Gastroesophageal sphincter (tissue), 4 donors: ENCODE results near the gene MCC. TPM values are rescaled to one million over a fixed set of nuclear protein-coding genes. Genes with fewer than 3 reads are reported as not detected.
"Not testable (repeated sequence)": the region's sequence is repeated elsewhere in the genome, so short reads cannot be mapped to it uniquely, and the experiment has no call there.

Experiments
- ATAC-seq: fragments of 150-250 bp; one replicate; pipeline ENCODE4 v1.9.1; 2016; ENCODE audit warnings: mild to moderate bottlenecking, moderate library complexity
- H3K27ac ChIP-seq, 4 donors: fragments of 200-600 bp; sonication (generic) in 3 of 4; 1 replicate in 3 of 4; 2 replicates in 1 of 4; pipeline ENCODE4 v1.5.1; 2016 to 2019
- H3K27me3 ChIP-seq: fragments of 200-600 bp; sonication (generic); one replicate; pipeline ENCODE4 v1.5.1; 2019
- H3K36me3 ChIP-seq, 2 donors: fragments of 200-600 bp; sonication (generic); one replicate each; pipeline ENCODE4 v1.5.1; 2019; ENCODE audit warnings: control low read depth in 1 of 2
- H3K4me1 ChIP-seq, 3 donors: fragments of 200-600 bp; sonication (generic); 1 replicate in 2 of 3; 2 replicates in 1 of 3; pipeline ENCODE4 v1.5.1; 2016 to 2019; ENCODE audit warnings: control low read depth in 2 of 3
- H3K4me3 ChIP-seq, 2 donors: fragments of 200-600 bp; sonication (generic); one replicate each; pipeline ENCODE4 v1.5.1; 2019; ENCODE audit warnings: mild to moderate bottlenecking in 1 of 2, moderate library complexity in 1 of 2
- H3K9me3 ChIP-seq, 3 donors: fragments of 200-600 bp; sonication (generic); one replicate each; pipeline ENCODE4 v1.5.1; 2017 to 2019; ENCODE audit warnings: control low read depth in 2 of 3
- EP300 ChIP-seq: sonication (generic); formaldehyde crosslinking; IDR thresholded peaks from one replicate; pipeline ENCODE4 v1.6.1; 2017; ENCODE audit warnings: antibody characterized with exemption, mild to moderate bottlenecking
- POLR2A ChIP-seq, 2 donors: fragments of 450-650 bp; IDR thresholded peaks; one replicate each; pipeline ENCODE4 v1.6.1; 2017; ENCODE audit warnings: antibody characterized with exemption in 2 of 2, mild to moderate bottlenecking in 2 of 2, moderate library complexity in 1 of 2
- POLR2AphosphoS5 ChIP-seq: sonication (generic); formaldehyde crosslinking; IDR thresholded peaks from one replicate; pipeline ENCODE4 v1.6.1; 2017; ENCODE audit warnings: antibody characterized with exemption
- WGBS, 2 donors: methylation state at CpG; one replicate each; pipeline ENCODE4 v1.1.5; 2018; ENCODE audit warnings: low coverage in 1 of 2; 5-methylcytosine and 5-hydroxymethylcytosine counted together
- total RNA-seq, 4 donors: library from RNA; depleted of rRNA; stranded (reverse); fragments of >200 nt; gene quantifications; one replicate each; pipeline ENCODE4 v1.1.0, GENCODE V29; 2016
- TF ChIP-seq, protein P1 (sequence below), 4 experiments: fragments of 200-600 bp in 2 of 4; fragments of 450-650 bp in 2 of 4; sonication (generic) in 1 of 4; IDR thresholded peaks; one replicate each; pipeline ENCODE4 v1.5.1; 2017 to 2019; ENCODE audit warnings: antibody characterized with exemption in 4 of 4, mild to moderate bottlenecking in 2 of 4, moderate library complexity in 2 of 4

The MCC gene
- total RNA-seq, 4 donors from 2014 or later, result 20.5 to 28.7 (median 23.5) TPM

DNA sequence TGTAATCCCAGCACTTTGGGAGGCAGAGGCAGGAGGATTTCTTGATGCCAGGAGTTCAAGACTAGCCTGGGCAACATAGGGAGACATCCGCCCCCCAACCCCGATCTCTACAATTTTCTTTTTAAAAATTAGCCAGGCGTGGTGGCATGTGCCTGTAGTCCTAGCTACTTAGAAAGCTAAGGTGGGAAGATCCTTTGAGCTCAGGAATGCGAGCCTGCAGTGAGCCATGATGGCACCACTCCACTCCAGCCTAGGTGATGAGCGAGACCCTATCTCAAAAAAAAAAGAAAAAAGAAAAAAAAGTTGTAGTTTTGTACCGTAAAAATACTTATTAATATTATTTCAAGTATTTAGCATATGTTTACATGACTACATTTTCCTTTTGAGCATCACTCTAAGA, 82.7 kb downstream of the MCC start:
- Histone ChIP-seq H3K27me3 (no peaks in the 10 kb centered on the region), H3K27ac (no peak overlapping the region), H3K4me3 (no peak overlapping the region), H3K4me1 (no peaks in the 10 kb centered on the region), H3K36me3 (no peaks in the 10 kb centered on the region), H3K9me3 (no peaks in the 10 kb centered on the region)
- 93 to 98% methylated on average over 3 to 4 of the region's 6 CpGs for WGBS, 2 donors
- no peak for TF ChIP-seq POLR2AphosphoS5
- TF ChIP-seq, protein P1, sequence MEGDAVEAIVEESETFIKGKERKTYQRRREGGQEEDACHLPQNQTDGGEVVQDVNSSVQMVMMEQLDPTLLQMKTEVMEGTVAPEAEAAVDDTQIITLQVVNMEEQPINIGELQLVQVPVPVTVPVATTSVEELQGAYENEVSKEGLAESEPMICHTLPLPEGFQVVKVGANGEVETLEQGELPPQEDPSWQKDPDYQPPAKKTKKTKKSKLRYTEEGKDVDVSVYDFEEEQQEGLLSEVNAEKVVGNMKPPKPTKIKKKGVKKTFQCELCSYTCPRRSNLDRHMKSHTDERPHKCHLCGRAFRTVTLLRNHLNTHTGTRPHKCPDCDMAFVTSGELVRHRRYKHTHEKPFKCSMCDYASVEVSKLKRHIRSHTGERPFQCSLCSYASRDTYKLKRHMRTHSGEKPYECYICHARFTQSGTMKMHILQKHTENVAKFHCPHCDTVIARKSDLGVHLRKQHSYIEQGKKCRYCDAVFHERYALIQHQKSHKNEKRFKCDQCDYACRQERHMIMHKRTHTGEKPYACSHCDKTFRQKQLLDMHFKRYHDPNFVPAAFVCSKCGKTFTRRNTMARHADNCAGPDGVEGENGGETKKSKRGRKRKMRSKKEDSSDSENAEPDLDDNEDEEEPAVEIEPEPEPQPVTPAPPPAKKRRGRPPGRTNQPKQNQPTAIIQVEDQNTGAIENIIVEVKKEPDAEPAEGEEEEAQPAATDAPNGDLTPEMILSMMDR (IDR thresholded peaks at IDR 0.05), result no peak
- ATAC-seq, result no peak

DNA sequence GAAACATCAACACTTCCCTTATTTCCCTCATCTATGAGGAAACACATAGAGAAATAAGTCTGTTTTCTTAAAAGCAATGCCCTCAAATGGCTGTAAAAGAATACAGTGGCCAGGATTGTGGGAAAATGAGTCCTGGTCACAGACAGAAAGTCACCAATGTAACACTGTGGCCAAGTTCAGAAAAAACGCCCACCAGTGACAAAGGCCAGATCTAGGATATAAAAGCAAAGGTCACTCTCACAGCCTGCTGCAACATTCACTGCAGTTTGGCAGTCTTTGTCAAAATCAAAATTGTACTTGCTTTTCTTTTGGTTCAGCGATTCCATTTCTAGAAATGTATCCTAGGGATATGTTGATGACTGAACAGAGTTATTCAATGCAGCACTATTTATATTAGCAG, 84.0 kb downstream of the MCC start:
- 49 to 56% methylated on average over 2 of the region's 2 CpGs for WGBS, 2 donors

DNA sequence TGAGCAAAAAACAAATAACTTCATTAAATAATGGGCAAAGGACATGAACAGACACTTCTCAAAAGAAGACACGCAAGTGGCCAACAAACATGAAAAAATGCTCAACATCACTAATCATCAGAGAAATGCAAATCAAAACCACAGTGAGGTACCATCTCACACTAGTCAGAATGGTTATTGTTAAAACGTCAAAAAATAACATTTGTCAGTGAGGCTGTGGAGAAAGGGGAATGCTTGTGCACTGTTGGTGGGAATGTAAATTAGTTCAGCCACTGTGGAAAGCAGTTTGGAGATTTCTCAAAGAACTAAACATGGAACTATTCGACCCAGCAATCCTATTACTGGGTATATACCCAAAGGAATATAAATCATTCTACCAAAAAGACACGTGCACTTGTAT, 90.3 kb downstream of the MCC start:
- H3K27me3 ChIP-seq, H3K36me3 ChIP-seq, H3K9me3 ChIP-seq, H3K4me3 ChIP-seq, ATAC-seq, H3K27ac ChIP-seq, H3K4me1 ChIP-seq: not testable (repeated sequence)
- WGBS, 2 donors, result 78 to 80% methylated on average over 4 of the region's 4 CpGs

More for the DNA sequence above, 84.0 kb downstream of the MCC start:
- no peaks in the 10 kb centered on the region for H3K4me1 ChIP-seq
- no peaks in the 10 kb centered on the region for H3K36me3 ChIP-seq
- H3K27me3 ChIP-seq, result no peaks in the 10 kb centered on the region
- no peak for ATAC-seq
- no peak overlapping the region for H3K27ac ChIP-seq
- TF ChIP-seq, protein P1 (IDR thresholded peaks at IDR 0.05), result no peak
- TF ChIP-seq POLR2A (IDR thresholded peaks at IDR 0.05) (no peak), POLR2AphosphoS5 (no peak), EP300 (no peak)
- H3K4me3 ChIP-seq, result no peak overlapping the region
- no peaks in the 10 kb centered on the region for H3K9me3 ChIP-seq

DNA sequence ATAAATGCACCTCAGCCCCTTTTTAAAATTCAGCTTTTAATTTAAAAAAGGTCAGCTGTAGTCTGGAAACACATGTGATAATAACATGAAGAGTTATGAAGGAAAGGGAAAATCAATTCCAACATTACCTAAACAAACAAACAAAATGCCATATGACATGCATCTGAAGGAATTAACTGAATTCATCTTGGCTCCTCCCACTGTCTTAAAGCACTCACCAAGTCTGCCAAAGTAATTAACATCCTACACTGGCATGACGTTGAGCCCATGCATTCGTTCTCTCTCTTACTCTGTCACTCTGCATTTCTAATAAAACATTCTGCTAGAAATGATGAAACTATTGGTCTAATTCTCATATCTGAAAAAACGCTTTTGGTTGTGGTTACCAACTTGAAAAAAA, 91.2 kb downstream of the MCC start:
- Histone ChIP-seq H3K36me3 (no peaks in the 10 kb centered on the region), H3K27ac (no peak overlapping the region), H3K4me3 (no peak overlapping the region), H3K27me3 (no peaks in the 10 kb centered on the region), H3K9me3 (no peaks in the 10 kb centered on the region), H3K4me1 (no peaks in the 10 kb centered on the region)
- 80 to 91% methylated on average over 3 of the region's 3 CpGs for WGBS, 2 donors
- no peak for ATAC-seq
- TF ChIP-seq EP300 (no peak), POLR2AphosphoS5 (no peak), POLR2A (IDR thresholded peaks at IDR 0.05) (no peak)
- TF ChIP-seq, protein P1 (IDR thresholded peaks at IDR 0.05), result no peak

DNA sequence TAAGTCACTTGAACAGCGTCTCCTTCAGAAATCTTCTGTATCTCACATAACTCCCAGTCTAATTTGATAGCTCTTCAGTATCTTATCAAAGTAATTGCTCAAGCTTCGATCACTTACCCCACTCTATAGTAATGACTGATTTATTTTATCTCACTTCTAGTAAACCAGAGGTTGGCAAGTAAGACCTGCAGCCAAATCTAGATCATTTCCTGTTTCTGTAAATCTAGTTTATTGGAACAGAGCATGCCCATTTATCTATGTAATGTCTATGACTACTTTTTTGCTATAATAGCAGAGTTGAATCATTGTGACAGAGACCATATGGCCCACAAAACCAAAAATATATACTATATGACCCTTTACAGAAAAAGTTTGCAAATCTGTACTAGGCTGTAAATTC, 93.6 kb downstream of the MCC start:
- Histone ChIP-seq H3K27me3 (no peaks in the 10 kb centered on the region), H3K4me1 (no peaks in the 10 kb centered on the region), H3K36me3 (no peaks in the 10 kb centered on the region), H3K9me3 (no peaks in the 10 kb centered on the region), H3K4me3 (no peak overlapping the region), H3K27ac (no peak overlapping the region)
- no peak for ATAC-seq
- 71 to 89% methylated on average over 1 to 2 of the region's 2 CpGs for WGBS, 2 donors
- TF ChIP-seq POLR2AphosphoS5, result no peak
- no peak for TF ChIP-seq POLR2A (IDR thresholded peaks at IDR 0.05)
- no peak for TF ChIP-seq EP300
- TF ChIP-seq, protein P1 (IDR thresholded peaks at IDR 0.05), result no peak

DNA sequence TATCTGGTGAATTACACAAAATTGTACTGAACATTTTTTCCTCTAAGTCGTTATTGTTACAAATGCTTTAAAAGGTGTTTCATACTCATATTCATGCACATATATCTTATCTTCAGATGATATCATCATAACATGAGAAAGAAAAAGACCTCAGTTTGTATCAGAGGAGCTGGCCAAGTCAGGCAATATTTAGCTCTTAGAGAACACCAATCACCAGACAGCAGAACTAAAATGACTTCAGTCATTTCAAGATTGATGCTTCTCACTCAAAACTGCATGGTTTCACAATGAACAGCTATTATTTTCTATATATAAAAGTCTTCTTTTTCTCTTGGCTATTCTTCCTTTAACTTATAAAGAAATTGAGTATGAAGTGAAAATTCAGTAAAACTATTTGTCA, 98.0 kb downstream of the MCC start:
- no peaks in the 10 kb centered on the region for H3K36me3 ChIP-seq
- H3K9me3 ChIP-seq, result no peaks in the 10 kb centered on the region
- TF ChIP-seq EP300 (no peak), POLR2A (IDR thresholded peaks at IDR 0.05) (no peak), POLR2AphosphoS5 (no peak)
- TF ChIP-seq, protein P1 (IDR thresholded peaks at IDR 0.05), result no peak
- 69 to 81% methylated on average over 1 of the region's 1 CpG for WGBS, 2 donors
- H3K27ac ChIP-seq, result no peak overlapping the region
- no peak for ATAC-seq
- H3K4me3 ChIP-seq, result no peak overlapping the region
- H3K27me3 ChIP-seq, result no peaks in the 10 kb centered on the region
- no peaks in the 10 kb centered on the region for H3K4me1 ChIP-seq
